ENCODE results near the gene ADAMTS9. TPM values are rescaled to one million over a fixed set of nuclear protein-coding genes. Genes with fewer than 3 reads are reported as not detected.

The ADAMTS9 gene
- total RNA-seq, 1 experiment from 2014 or later: 1.2 TPM

DNA sequence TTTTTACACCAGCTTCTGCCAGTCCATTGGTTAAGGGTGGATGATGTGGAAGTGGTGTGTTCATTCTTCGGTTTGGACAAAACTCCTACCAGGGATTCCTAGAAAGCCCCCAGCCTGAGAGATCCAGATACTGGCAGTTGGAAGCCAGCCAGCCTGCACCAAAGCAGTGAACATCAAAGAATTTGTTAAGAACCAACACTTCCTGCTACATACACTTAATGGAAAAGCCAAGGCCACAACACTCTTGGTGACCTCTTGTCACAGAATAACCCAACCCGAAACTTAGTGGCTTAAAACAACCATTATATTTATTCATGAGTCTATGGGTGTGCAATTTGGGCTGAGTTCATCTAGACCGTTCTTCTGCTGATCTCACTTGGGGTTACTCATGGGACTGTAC lies 42.9 kb upstream of the ADAMTS9 start:
- Histone ChIP-seq H3K9me2 (ENCODE audit: insufficient read depth) (no peaks in the 10 kb centered on the region), H3K27me3 (ENCODE audit: insufficient read depth, low read depth) (no peaks in the 10 kb centered on the region), H3K9me3 (ENCODE audit: insufficient read depth, low read depth) (no peaks in the 10 kb centered on the region), H3K27ac (no peak overlapping the region), H2AFZ (no peak overlapping the region), H3F3A (ENCODE audit: insufficient read depth, low read depth) (no peaks in the 10 kb centered on the region), H3K4me1 (replicated peaks; ENCODE audit: insufficient read depth) (no peaks in the 10 kb centered on the region), H3K4me2 (no peak overlapping the region), H3K79me2 (ENCODE audit: low read depth) (no peaks in the 10 kb centered on the region), H3K4me3 (no peak overlapping the region), H3K36me3 (ENCODE audit: low read depth) (no peaks in the 10 kb centered on the region), H4K20me1 (ENCODE audit: insufficient read depth) (no peaks in the 10 kb centered on the region)
- ChIA-PET POLR2A (ENCODE audit: unreplicated experiment) (no interaction called here), CTCF (no interaction called here)
- no TSS peak for BruUV-seq (replicated peaks)
- TF ChIP-seq, protein P1, sequence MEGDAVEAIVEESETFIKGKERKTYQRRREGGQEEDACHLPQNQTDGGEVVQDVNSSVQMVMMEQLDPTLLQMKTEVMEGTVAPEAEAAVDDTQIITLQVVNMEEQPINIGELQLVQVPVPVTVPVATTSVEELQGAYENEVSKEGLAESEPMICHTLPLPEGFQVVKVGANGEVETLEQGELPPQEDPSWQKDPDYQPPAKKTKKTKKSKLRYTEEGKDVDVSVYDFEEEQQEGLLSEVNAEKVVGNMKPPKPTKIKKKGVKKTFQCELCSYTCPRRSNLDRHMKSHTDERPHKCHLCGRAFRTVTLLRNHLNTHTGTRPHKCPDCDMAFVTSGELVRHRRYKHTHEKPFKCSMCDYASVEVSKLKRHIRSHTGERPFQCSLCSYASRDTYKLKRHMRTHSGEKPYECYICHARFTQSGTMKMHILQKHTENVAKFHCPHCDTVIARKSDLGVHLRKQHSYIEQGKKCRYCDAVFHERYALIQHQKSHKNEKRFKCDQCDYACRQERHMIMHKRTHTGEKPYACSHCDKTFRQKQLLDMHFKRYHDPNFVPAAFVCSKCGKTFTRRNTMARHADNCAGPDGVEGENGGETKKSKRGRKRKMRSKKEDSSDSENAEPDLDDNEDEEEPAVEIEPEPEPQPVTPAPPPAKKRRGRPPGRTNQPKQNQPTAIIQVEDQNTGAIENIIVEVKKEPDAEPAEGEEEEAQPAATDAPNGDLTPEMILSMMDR (conservative IDR thresholded peaks at IDR 0.05): no peak
- no peak for TF ChIP-seq EZH2 (IDR thresholded peaks at IDR 0.05; ENCODE audit: low read depth)
- intact Hi-C loops (cut with micrococcal nuclease; ENCODE audit: unreplicated experiment): no loop called here
- no peak for DNase-seq

DNA sequence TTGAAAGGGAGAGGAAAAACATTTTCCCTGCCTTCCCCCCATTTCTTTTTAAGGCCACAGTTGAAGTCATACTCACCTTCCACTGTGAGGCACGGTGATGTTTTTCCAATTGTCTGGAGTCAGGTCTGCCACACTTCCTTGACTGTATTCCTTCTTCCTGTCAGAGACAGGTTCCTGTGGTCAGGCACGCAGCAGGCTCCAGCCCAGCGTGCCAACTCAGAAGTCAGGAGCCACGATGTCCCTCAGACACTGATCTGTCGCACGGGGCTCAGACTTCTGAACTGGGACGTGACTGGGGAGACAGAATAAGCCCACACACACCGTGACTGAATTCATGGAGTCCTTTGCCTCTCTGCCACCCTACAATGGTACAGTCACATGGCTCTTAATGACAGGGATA lies 41.2 kb upstream of the ADAMTS9 start:
- H3K9me2 ChIP-seq (ENCODE audit: insufficient read depth): no peaks in the 10 kb centered on the region
- H4K20me1 ChIP-seq (ENCODE audit: insufficient read depth): no peaks in the 10 kb centered on the region
- ChIA-PET CTCF (no interaction called here), POLR2A (ENCODE audit: unreplicated experiment) (no interaction called here)
- BruUV-seq (replicated peaks): no TSS peak
- H3K4me3 ChIP-seq: no peak overlapping the region
- H3K9me3 ChIP-seq (ENCODE audit: insufficient read depth, low read depth): no peaks in the 10 kb centered on the region
- no peaks in the 10 kb centered on the region for H3K79me2 ChIP-seq (ENCODE audit: low read depth)
- no peak for DNase-seq
- no peak overlapping the region for H2AFZ ChIP-seq
- H3K27me3 ChIP-seq (ENCODE audit: insufficient read depth, low read depth): no peaks in the 10 kb centered on the region
- intact Hi-C loops (cut with micrococcal nuclease; ENCODE audit: unreplicated experiment): no loop called here
- TF ChIP-seq EZH2 (IDR thresholded peaks at IDR 0.05; ENCODE audit: low read depth): no peak
- TF ChIP-seq, protein P1 (conservative IDR thresholded peaks at IDR 0.05): no peak
- no peaks in the 10 kb centered on the region for H3K36me3 ChIP-seq (ENCODE audit: low read depth)
- H3F3A ChIP-seq (ENCODE audit: insufficient read depth, low read depth): no peaks in the 10 kb centered on the region
- H3K27ac ChIP-seq: no peak overlapping the region
- no peak overlapping the region for H3K4me2 ChIP-seq
- no peaks in the 10 kb centered on the region for H3K4me1 ChIP-seq (replicated peaks; ENCODE audit: insufficient read depth)

DNA sequence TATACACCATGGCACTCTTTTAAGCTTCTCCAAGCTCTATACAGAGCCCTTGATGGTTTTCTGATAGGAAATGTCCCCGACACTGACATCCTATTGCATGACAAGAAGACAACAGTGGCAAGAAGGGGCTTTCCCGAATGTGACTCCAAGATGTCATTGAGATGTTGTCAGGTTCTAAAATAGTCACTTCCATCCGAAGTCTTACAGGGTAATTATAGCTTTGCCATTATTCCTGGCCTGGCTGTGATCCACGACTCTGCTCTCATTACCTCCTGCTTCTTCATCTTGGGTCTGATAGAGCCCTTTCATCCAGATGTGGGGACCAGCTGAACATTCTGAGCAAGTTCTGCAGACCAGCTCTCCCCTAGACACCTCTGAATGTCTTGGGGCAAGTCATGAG lies 40.6 kb upstream of the ADAMTS9 start:
- Histone ChIP-seq H3K9me2 (ENCODE audit: insufficient read depth) (no peaks in the 10 kb centered on the region), H3K9me3 (ENCODE audit: insufficient read depth, low read depth) (no peaks in the 10 kb centered on the region), H3K4me2 (no peak overlapping the region), H3K79me2 (ENCODE audit: low read depth) (no peaks in the 10 kb centered on the region), H3K27ac (no peak overlapping the region), H3K36me3 (ENCODE audit: low read depth) (no peaks in the 10 kb centered on the region), H3F3A (ENCODE audit: insufficient read depth, low read depth) (no peaks in the 10 kb centered on the region), H3K4me3 (no peak overlapping the region), H2AFZ (no peak overlapping the region), H4K20me1 (ENCODE audit: insufficient read depth) (no peaks in the 10 kb centered on the region), H3K4me1 (replicated peaks; ENCODE audit: insufficient read depth) (no peaks in the 10 kb centered on the region), H3K27me3 (ENCODE audit: insufficient read depth, low read depth) (no peaks in the 10 kb centered on the region)
- POLR2A ChIA-PET (ENCODE audit: unreplicated experiment): no interaction called here
- CTCF ChIA-PET: no interaction called here
- intact Hi-C loops (cut with micrococcal nuclease; ENCODE audit: unreplicated experiment): no loop called here
- no TSS peak for BruUV-seq (replicated peaks)
- DNase-seq: no peak
- no peak for TF ChIP-seq EZH2 (IDR thresholded peaks at IDR 0.05; ENCODE audit: low read depth)
- TF ChIP-seq, protein P1 (conservative IDR thresholded peaks at IDR 0.05): no peak

Measured in PC-9 (cell line).